ENCODE results near the gene DNAH7. TPM values are rescaled to one million over a fixed set of nuclear protein-coding genes. Genes with fewer than 3 reads are reported as not detected.

Gene DNAH7
- total and polyA plus RNA-seq, 2 donors from 2014 or later = 3.8 to 15.7 TPM

DNA sequence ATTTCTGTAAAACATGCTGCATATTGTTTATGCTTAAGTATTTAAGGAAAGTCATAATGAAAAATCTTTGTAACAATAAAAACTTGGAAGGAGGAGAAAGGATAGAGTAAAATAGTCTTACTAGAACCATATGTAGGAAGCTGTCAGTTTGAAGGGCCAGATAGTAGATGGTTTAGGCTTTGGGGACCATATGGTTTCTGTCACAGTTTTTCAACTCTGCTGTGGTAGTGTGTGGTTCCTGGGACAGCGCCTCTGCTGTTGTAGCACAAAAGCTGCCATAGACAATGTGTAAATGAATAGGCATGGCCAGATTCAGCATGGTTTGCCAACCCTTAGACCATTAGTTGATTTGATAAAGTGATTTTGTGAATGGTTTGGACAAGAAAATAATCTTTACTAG, 336.1 kb downstream of the DNAH7 start:
- FAIRE-seq (no peak), DNase-seq (peak in 2 of 5 donors; percentile 45 to 66)
- H3K27me3 ChIP-seq (ENCODE audit: control insufficient read depth, insufficient read depth, low read length) = no peaks in the 10 kb centered on the region
- no peaks in the 10 kb centered on the region for H3K4me1 ChIP-seq (ENCODE audit: control insufficient read depth in 2 of 3, insufficient read depth in 2 of 3, low read depth in 1 of 3, low read length in 3 of 3)
- H3K27ac ChIP-seq (ENCODE audit: low read depth in 2 of 2, low read length in 2 of 2) = no peak overlapping the region
- H3K36me3 ChIP-seq (ENCODE audit: control insufficient read depth in 2 of 3, insufficient read depth in 3 of 3, low read length in 3 of 3) = peaks cover 0 to 3% (median 3%) of the 10 kb centered on the region in 3 donors
- no peaks in the 10 kb centered on the region for H3K9me3 ChIP-seq (ENCODE audit: control insufficient read depth in 2 of 3, insufficient read depth in 1 of 3, low read length in 3 of 3)
- no peak overlapping the region for H3K4me3 ChIP-seq (ENCODE audit: low read length in 3 of 3)
- TF ChIP-seq, protein P1, sequence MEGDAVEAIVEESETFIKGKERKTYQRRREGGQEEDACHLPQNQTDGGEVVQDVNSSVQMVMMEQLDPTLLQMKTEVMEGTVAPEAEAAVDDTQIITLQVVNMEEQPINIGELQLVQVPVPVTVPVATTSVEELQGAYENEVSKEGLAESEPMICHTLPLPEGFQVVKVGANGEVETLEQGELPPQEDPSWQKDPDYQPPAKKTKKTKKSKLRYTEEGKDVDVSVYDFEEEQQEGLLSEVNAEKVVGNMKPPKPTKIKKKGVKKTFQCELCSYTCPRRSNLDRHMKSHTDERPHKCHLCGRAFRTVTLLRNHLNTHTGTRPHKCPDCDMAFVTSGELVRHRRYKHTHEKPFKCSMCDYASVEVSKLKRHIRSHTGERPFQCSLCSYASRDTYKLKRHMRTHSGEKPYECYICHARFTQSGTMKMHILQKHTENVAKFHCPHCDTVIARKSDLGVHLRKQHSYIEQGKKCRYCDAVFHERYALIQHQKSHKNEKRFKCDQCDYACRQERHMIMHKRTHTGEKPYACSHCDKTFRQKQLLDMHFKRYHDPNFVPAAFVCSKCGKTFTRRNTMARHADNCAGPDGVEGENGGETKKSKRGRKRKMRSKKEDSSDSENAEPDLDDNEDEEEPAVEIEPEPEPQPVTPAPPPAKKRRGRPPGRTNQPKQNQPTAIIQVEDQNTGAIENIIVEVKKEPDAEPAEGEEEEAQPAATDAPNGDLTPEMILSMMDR (IDR thresholded peaks at IDR 0.05; ENCODE audit: borderline replicate concordance, extremely low read depth, insufficient read depth) = no peak
- H3K9ac ChIP-seq (ENCODE audit: low read length in 3 of 3) = no peak overlapping the region
- intact Hi-C loops (cut with DNase I) = no loop called here

DNA sequence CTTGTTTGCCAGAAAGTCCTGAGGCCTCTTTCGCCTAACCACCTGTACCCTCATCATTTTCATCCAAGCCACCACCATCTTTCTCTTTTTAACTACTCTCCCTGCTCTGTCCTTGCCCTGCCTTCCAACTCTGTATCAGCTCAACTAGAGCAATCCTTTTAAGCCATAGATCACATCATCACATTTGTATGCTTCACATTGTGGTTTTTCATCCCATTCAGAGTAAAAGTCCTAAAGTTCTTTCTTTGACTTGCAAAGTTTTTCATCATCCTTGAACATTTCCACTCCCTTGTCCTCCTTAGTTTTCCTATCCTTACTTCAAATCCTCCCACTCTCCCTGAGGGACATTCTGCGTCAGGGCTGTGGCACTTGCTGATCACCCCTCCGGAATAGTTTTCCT, 337.7 kb downstream of the DNAH7 start:
- Histone ChIP-seq H3K36me3 (ENCODE audit: control insufficient read depth in 2 of 3, insufficient read depth in 3 of 3, low read length in 3 of 3) (peaks cover 0 to 3% (median 3%) of the 10 kb centered on the region in 3 donors), H3K9me3 (ENCODE audit: control insufficient read depth in 2 of 3, insufficient read depth in 1 of 3, low read length in 3 of 3) (no peaks in the 10 kb centered on the region), H3K27me3 (ENCODE audit: control insufficient read depth, insufficient read depth, low read length) (no peaks in the 10 kb centered on the region), H3K9ac (ENCODE audit: low read length in 3 of 3) (no peak overlapping the region), H3K4me1 (ENCODE audit: control insufficient read depth in 2 of 3, insufficient read depth in 2 of 3, low read depth in 1 of 3, low read length in 3 of 3) (no peaks in the 10 kb centered on the region), H3K4me3 (ENCODE audit: low read length in 3 of 3) (no peak overlapping the region), H3K27ac (ENCODE audit: low read depth in 2 of 2, low read length in 2 of 2) (no peak overlapping the region)
- DNase-seq = no peak
- TF ChIP-seq, protein P1 (IDR thresholded peaks at IDR 0.05; ENCODE audit: borderline replicate concordance, extremely low read depth, insufficient read depth) = no peak
- no peak for FAIRE-seq
- intact Hi-C loops (cut with DNase I) = no loop called here

DNA sequence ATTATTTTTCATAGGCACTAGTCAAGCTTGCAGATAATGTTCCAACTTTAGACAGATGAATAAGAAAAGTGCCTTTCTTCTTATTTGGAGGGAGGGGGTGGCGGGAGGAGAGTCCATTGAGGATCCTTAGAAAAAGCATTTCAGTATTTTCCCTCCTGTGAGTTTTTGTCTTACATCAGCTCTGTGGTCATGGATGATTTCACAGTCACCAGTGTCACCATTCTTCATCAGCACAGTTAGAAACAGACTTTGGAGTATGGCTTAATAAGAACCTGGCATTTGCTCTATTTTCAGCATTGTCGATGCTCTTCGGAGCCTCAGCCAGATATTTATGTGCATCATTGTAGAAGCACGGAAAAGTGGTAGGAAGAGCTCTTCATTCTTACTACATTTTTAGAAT, 341.5 kb downstream of the DNAH7 start:
- intact Hi-C loops (cut with DNase I) = no loop called here

More for the DNA sequence above, 341.5 kb downstream of the DNAH7 start:
- no peak for DNase-seq
- H3K4me1 ChIP-seq (ENCODE audit: control insufficient read depth in 2 of 3, insufficient read depth in 2 of 3, low read depth in 1 of 3, low read length in 3 of 3) = no peaks in the 10 kb centered on the region
- no peaks in the 10 kb centered on the region for H3K9me3 ChIP-seq (ENCODE audit: control insufficient read depth in 2 of 3, insufficient read depth in 1 of 3, low read length in 3 of 3)
- H3K27ac ChIP-seq (ENCODE audit: low read depth in 2 of 2, low read length in 2 of 2) = no peak overlapping the region
- TF ChIP-seq, protein P1 (IDR thresholded peaks at IDR 0.05; ENCODE audit: borderline replicate concordance, extremely low read depth, insufficient read depth) = no peak
- H3K4me3 ChIP-seq (ENCODE audit: low read length in 3 of 3) = no peak overlapping the region
- FAIRE-seq = no peak
- H3K9ac ChIP-seq (ENCODE audit: low read length in 3 of 3) = no peak overlapping the region
- H3K36me3 ChIP-seq (ENCODE audit: control insufficient read depth in 2 of 3, insufficient read depth in 3 of 3, low read length in 3 of 3) = peaks cover 0 to 3% (median 3%) of the 10 kb centered on the region in 3 donors
- no peaks in the 10 kb centered on the region for H3K27me3 ChIP-seq (ENCODE audit: control insufficient read depth, insufficient read depth, low read length)

Data from kidney (tissue), 14 donors.